GM03348 (cell line): ENCODE data around the gene MGAT5B.
"Not testable (repeated sequence)": the region's sequence is repeated elsewhere in the genome, so short reads cannot be mapped to it uniquely, and the experiment has no call there.

Experiments used
- DNase-seq: peaks from one replicate; pipeline ENCODE4 v3.0.0; 2012; ENCODE audit warnings: low spot score

Gene MGAT5B

GRCh38 chr17:76868176-76868668 lies at the start of gene MGAT5B:
TSS of gene MGAT5B (plus strand) at chr17:76868404. CDS start at chr17:76869030, 626 bp downstream.
- DNase-seq = peak; percentile 97

GRCh38 chr17:76820039-76820438 lies 48.2 kb upstream of the MGAT5B start:
- DNase-seq = no peak

GRCh38 chr17:76820561-76820960 lies 47.6 kb upstream of the MGAT5B start:
- DNase-seq = no peak

DNA sequence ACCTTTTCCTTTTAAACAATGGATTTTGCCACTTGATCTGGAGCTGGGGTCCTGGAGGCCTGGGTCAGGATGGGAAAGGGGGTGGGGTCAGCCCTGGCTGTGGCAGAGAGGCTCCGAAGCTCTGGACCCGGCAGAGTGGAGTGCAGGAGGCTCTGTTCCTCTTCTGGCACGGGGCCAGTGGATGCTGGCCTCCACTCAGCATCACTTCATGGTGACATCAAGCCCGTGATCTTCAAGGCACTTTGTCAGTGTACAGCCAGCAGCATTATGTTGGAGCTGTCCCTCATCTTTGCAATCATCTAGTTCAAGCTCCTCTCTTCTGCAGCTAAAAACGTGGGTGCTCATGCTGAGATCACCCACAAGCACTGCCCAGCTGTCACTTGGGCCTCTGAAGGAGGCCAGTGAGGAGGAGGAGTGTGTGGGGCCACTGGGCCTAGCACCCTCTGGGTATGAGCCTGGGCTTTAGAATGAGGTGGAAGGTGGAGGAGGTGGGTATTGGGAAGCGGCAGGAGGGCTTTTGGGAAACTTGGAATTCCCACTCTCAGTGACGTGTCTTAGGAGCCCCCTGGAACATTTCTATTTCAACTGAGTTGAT lies 45.9 kb upstream of the MGAT5B start:
- no peak for DNase-seq

DNA sequence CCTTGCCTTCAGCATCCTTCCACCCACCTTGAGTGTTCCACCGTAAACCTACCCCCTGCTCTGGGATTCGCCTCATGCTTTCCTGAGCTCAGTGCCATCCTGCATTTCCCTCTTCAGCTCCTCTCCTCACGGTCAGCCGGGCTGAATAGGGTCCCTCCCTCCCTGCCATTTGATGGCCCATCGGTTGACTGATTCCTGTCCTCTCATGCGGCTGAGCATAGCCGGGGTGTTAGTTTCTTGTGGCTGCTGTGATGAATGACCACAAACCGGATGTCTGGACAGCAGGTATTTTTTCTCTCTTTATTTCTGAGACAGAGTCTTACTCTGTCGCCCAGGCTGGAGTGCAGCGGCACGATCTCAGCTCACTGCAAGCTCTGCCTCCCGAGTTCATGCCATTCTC lies 44.1 kb upstream of the MGAT5B start:
- no peak for DNase-seq

GRCh38 chr17:76826330-76827068 lies 41.7 kb upstream of the MGAT5B start:
- no peak for DNase-seq

DNA sequence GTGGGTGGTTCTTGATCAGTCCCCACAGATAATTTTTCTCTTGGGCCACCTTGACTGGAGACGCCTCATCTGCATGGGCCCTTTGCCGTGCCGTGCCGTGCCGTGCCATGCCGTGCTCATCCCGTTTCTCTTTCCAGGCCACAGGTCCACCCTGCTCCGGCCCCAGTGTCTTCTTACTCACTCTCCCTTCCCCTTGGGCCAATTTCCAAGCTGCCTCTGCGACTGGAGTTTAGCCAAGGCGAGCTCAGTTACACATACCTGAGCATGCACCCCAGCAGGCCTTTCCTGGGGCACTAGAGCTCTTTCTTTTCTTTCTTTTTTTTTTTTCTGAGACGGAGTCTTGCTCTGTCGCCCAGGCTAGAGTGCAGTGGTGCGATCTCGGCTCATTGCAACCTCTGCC lies 40.5 kb upstream of the MGAT5B start:
- no peak for DNase-seq

DNA sequence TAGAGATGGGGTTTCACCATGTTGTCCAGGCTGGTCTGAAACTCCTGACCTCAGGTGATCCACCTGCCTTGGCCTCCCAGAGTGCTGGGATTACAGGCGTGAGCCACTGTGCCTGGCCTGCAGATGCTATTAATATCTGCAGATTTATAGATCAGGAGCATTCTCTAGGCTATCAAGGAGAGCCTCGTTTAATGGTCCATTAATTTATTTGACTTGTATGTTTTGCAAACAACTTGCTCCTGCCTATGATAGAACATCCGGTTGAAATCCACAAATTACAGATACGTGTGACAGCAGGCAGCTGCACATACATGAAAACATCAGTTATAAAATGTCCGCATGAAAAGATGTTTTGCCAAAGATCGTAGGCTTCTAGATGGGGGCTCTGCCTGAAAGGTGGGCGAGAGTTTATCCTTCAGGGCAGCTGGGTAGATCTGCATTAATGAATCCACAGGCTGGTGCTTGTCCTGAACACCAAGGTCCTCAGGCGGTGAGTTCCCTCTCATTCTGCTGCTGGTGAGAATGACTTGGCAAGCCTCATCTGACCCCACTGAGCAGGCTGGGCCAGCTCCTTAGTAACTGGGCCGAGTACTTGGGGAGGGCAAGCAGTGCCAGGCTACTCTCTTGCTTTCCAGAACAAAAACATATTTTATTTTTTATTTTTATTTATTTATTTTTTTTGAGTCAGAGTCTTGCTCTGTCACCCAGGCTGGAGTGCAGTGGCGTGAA lies 37.1 kb upstream of the MGAT5B start:
- DNase-seq = no peak

- no peak for DNase-seq
Measured at GRCh38 chr17:76833034-76833644, 35.1 kb upstream of the MGAT5B start.

DNA sequence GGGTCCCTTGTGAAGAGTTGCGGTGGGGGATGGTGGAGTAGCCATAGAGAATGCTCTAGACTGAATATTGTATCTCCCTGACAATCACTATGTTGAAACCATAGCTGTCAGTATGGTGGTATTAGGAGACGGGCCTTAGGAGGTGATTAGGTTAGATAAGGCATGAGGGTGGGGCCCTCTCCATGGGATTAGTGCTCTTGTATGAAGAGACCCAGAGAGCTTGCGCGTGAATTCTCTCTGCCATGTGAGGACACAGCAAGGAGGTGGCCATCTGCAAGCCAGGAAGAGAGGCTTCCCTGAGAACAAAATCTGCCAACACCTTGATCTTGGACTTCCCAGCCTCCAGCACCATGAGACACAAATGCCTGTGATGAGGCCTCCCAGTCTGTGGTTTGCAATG lies 34.5 kb upstream of the MGAT5B start:
- no peak for DNase-seq

DNA sequence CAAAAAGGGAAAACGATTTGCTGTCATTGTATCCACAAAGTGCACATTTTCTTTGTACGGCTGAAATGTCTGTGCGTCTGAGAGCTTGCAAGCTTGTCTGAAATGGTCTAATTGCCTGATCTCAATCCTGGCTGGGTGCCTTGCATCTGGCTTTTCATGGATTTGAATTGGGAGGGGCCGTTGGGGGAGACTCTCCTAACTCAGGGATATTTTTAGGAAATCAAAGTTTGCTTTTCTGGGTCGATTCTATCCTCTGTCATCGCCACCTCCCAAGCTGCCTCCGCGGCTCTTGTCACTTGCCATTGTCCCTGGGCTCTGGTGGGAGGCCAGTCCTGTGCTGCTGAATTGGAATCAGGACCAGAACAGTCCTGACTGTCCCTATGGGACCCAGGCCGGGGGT lies 33.3 kb upstream of the MGAT5B start:
- no peak for DNase-seq

GRCh38 chr17:76840443-76840767 lies 27.8 kb upstream of the MGAT5B start:
- DNase-seq = no peak

DNA sequence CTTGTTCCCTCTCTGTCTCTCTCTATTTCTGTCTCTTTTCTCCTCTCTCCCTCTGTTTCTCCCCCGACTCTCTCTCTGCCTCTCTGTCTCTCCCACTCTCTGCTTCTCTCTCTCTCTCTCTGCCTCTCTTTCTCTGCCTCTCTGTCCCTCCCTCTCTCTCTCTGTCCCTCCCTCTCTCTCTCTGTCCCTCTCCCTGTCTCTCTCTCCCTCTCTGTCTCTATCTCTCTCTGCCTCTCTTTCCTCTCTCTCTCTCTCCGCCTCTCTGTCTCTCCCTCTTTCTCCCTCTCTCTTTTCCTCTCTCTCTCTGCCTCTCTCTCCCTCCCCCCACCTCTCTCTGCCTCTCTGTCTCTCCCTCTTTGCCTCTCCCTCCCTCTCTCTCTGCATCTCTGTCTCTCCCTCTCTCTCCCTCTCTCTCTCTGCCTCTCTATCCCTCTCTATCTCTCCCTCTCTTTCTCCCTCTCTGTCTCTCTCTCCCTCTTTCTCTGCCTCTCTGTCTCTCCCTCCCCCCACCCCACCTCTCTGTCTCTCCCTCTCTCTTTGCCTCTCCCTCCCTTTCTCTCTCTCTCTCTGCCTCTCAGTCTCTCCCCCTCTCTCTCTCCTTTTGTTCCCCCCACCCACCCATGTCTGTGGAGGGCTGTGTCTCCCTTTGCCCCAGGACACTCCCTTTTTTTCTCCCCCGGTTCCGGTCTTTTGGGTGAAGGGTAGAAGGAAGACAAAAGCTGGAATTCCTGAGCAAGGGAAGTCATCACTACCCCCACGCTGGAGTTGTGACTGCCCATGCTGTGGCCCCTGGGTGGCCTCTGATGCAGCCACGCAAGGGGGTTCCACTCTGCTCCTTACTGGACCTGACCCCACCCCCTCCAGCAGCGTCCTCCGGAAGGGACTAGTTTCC lies 27.1 kb upstream of the MGAT5B start:
- no peak for DNase-seq

- no peak for DNase-seq
Measured at GRCh38 chr17:76841776-76842405, 26.3 kb upstream of the MGAT5B start.

GRCh38 chr17:76843068-76843467 lies 25.1 kb upstream of the MGAT5B start:
- DNase-seq = not testable (repeated sequence)

DNA sequence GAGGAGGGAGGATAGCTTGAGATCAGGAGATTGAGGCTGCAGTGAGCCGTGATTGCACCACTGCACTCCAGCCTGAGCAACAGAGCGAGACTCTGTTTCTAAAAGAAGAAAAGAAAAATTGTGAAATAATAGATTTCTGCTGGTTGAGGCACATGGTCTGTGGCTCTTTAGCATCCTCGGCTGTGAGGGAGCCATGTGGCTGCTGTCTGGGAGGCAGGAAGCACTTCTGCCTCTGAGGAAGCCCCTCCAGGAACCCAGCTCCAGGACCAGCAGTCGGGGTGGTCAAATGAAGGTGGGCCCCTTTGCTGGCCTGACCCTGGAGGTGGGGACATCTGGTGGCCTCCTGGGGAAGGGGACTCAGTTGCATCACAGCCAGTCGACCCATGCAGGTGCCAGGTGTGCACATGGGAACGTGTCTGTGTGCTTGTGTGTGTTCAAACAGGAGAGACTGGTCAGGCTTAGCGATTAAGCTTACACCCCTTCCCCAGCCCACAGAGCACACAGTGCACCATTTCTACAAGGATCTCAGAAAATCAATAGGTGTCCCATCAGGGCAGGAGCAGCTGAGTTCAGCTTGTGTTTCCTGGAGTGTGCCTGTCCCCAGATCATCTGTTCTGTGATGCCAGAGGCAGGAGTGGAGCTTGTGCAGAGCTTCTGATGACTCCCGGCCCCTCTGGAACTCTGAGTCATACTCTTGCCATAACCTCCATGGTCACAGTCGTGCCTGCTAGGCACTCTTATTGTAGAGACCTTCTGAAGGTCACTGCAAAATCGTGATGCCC lies 24.3 kb upstream of the MGAT5B start:
- DNase-seq = no peak

- no peak for DNase-seq
Measured at GRCh38 chr17:76844485-76844829, 23.7 kb upstream of the MGAT5B start.

- DNase-seq = no peak
Measured at GRCh38 chr17:76844846-76845245, 23.4 kb upstream of the MGAT5B start.

GRCh38 chr17:76845541-76846017 lies 22.6 kb upstream of the MGAT5B start:
- no peak for DNase-seq

- no peak for DNase-seq
Measured at GRCh38 chr17:76847031-76847430, 21.2 kb upstream of the MGAT5B start.
